Karpas-422 (cell line): ENCODE measurements around the gene UTP20. TPM values are rescaled to one million over a fixed set of nuclear protein-coding genes. Genes with fewer than 3 reads are reported as not detected.
"Not testable (repeated sequence)": the region's sequence is repeated elsewhere in the genome, so short reads cannot be mapped to it uniquely, and the experiment has no call there.

Experiments used
- DNase-seq: peaks from one replicate; pipeline ENCODE4 v3.0.0-alpha.2; 2015
- H2AFZ ChIP-seq: fragments of 200-600 bp; sonication (generic); 2 replicates; pipeline ENCODE4 v1.6.1; 2014; ENCODE audit warnings: antibody characterized with exemption, low read length, mixed read lengths
- H3K27ac ChIP-seq: fragments of 200-600 bp; sonication (generic); 2 replicates; pipeline ENCODE4 v1.5.1; 2014; ENCODE audit warnings: mild to moderate bottlenecking, low read length, moderate library complexity
- H3K27me3 ChIP-seq: fragments of 200-600 bp; sonication (generic); 2 replicates; pipeline ENCODE4 v1.6.1; 2014; ENCODE audit warnings: low read length, mixed read lengths
- H3K36me3 ChIP-seq: fragments of 200-600 bp; sonication (generic); 2 replicates; pipeline ENCODE4 v1.6.1; 2014; ENCODE audit warnings: low read length, mixed read lengths; ENCODE audit not compliant: insufficient read depth
- H3K4me1 ChIP-seq: fragments of 200-600 bp; sonication (generic); 2 replicates; pipeline ENCODE4 v1.6.1; 2014; ENCODE audit warnings: mild to moderate bottlenecking, low read length, mixed read lengths
- H3K4me2 ChIP-seq: fragments of 200-600 bp; sonication (generic); 2 replicates; pipeline ENCODE4 v1.6.1; 2014; ENCODE audit warnings: low read length, low read depth, mild to moderate bottlenecking; ENCODE audit not compliant: poor library complexity, severe bottlenecking
- H3K4me3 ChIP-seq: fragments of 200-600 bp; sonication (generic); 2 replicates; pipeline ENCODE4 v1.5.1; 2014; ENCODE audit warnings: mild to moderate bottlenecking, antibody characterized with exemption, low read length, mixed read lengths
- H3K79me2 ChIP-seq: fragments of 200-600 bp; sonication (generic); 2 replicates; pipeline ENCODE4 v1.6.1; 2014; ENCODE audit warnings: mild to moderate bottlenecking, low read length, mixed read lengths
- H3K9ac ChIP-seq: fragments of 200-600 bp; sonication (generic); 2 replicates; pipeline ENCODE4 v1.6.0; 2014; ENCODE audit warnings: low read length
- H3K9me2 ChIP-seq: fragments of 200-600 bp; sonication (generic), shearing (Covaris generic); replicated peaks from 2 replicates; pipeline ENCODE4 v1.6.0; 2014; ENCODE audit warnings: mild to moderate bottlenecking, low read length, moderate library complexity; ENCODE audit not compliant: insufficient read depth
- H3K9me3 ChIP-seq: fragments of 300-700, 200-600 bp; sonication (generic); 2 replicates; pipeline ENCODE4 v1.6.1; 2014; ENCODE audit warnings: low read length, mixed read lengths
- H4K20me1 ChIP-seq: fragments of 200-600 bp; sonication (generic); 2 replicates; pipeline ENCODE4 v1.6.1; 2014; ENCODE audit warnings: mild to moderate bottlenecking, antibody characterized with exemption, low read length, low read depth; ENCODE audit not compliant: insufficient read depth
- small RNA-seq: library from RNA; depleted of rRNA; stranded (forward); fragments of <200 nt; gene quantifications from one replicate; pipeline ENCODE3, GENCODE V24; 2014
- total RNA-seq: library from RNA; depleted of rRNA; stranded (reverse); fragments of >200 nt; shearing (Covaris generic); gene quantifications from 2 replicates; pipeline ENCODE4 v1.2.3, GENCODE V29; 2014; ENCODE audit warnings: low replicate concordance; rRNA removed

UTP20 gene
- total RNA-seq, 1 experiment from 2014 or later, result 15.2 TPM

GRCh38 chr12:101415228-101415627, 135.3 kb downstream of the UTP20 start:
- Histone ChIP-seq H3K9ac (no peak overlapping the region), H3K4me3 (no peak overlapping the region), H3K9me2 (no peaks in the 10 kb centered on the region), H3K36me3 (no peaks in the 10 kb centered on the region), H3K4me1 (no peaks in the 10 kb centered on the region), H3K9me3 (no peaks in the 10 kb centered on the region), H4K20me1 (no peaks in the 10 kb centered on the region), H3K27me3 (no peaks in the 10 kb centered on the region), H3K79me2 (no peaks in the 10 kb centered on the region), H3K4me2 (no peak overlapping the region), H3K27ac (no peak overlapping the region), H2AFZ (no peak overlapping the region)
- no peak for DNase-seq

GRCh38 chr12:101422066-101422465, 142.2 kb downstream of the UTP20 start:
- not testable (repeated sequence) for H3K4me1 ChIP-seq, H3K9me2 ChIP-seq, H3K36me3 ChIP-seq, H3K27me3 ChIP-seq, H3K4me2 ChIP-seq, H3K27ac ChIP-seq, H3K9me3 ChIP-seq, H2AFZ ChIP-seq, H4K20me1 ChIP-seq, DNase-seq, H3K79me2 ChIP-seq, H3K9ac ChIP-seq, H3K4me3 ChIP-seq

GRCh38 chr12:101424620-101425019, 144.7 kb downstream of the UTP20 start:
- DNase-seq, result no peak
- Histone ChIP-seq H3K4me3 (no peak overlapping the region), H2AFZ (no peak overlapping the region), H3K79me2 (no peaks in the 10 kb centered on the region), H3K9ac (no peak overlapping the region), H3K27ac (no peak overlapping the region), H3K4me2 (no peak overlapping the region), H3K36me3 (no peaks in the 10 kb centered on the region), H3K4me1 (no peaks in the 10 kb centered on the region), H3K27me3 (no peaks in the 10 kb centered on the region), H3K9me3 (no peaks in the 10 kb centered on the region), H3K9me2 (no peaks in the 10 kb centered on the region), H4K20me1 (no peaks in the 10 kb centered on the region)

GRCh38 chr12:101430456-101430855, 150.6 kb downstream of the UTP20 start:
- Histone ChIP-seq H4K20me1 (no peaks in the 10 kb centered on the region), H3K4me1 (no peaks in the 10 kb centered on the region), H3K36me3 (no peaks in the 10 kb centered on the region), H2AFZ (no peak overlapping the region), H3K4me3 (no peak overlapping the region), H3K9ac (no peak overlapping the region), H3K9me2 (no peaks in the 10 kb centered on the region), H3K27me3 (no peaks in the 10 kb centered on the region), H3K27ac (no peak overlapping the region), H3K79me2 (no peaks in the 10 kb centered on the region), H3K4me2 (no peak overlapping the region), H3K9me3 (no peaks in the 10 kb centered on the region)
- no peak for DNase-seq

GRCh38 chr12:101436136-101436535, 156.2 kb downstream of the UTP20 start:
- Histone ChIP-seq H3K9me2 (no peaks in the 10 kb centered on the region), H3K27me3 (no peaks in the 10 kb centered on the region), H3K9me3 (no peaks in the 10 kb centered on the region), H3K36me3 (no peaks in the 10 kb centered on the region), H4K20me1 (no peaks in the 10 kb centered on the region), H3K79me2 (no peaks in the 10 kb centered on the region), H3K4me1 (no peaks in the 10 kb centered on the region), H3K4me3 (no peak overlapping the region), H3K4me2 (no peak overlapping the region), H3K27ac (no peak overlapping the region), H2AFZ (no peak overlapping the region), H3K9ac (no peak overlapping the region)
- DNase-seq, result no peak

Small RNA genes lying within 50 kb of the gene (small RNA-seq; reads per million reads assigned to genes)
- gene RNU6-1068P, result not detected
- not detected for gene RPS27P23

Other genes starting within 250 kb of the UTP20 start
- gene SLC5A8, start 69.9 kb upstream of the UTP20 start, total RNA-seq, result not detected in 2 replicates
- gene ARL1, start 127.7 kb downstream of the UTP20 start, total RNA-seq, result 41.2 and 52.0 TPM in 2 replicates
- not detected in 2 replicates for gene SPIC, start 195.2 kb downstream of the UTP20 start, total RNA-seq